ENCODE data around the gene RNF130.

- TF ChIP-seq GATA3 (IDR thresholded peaks at IDR 0.05; ENCODE audit: low read depth, low read length) (no peak), GATA2 (IDR thresholded peaks at IDR 0.05; ENCODE audit: low read depth, low read length) (no peak)
Measured at GRCh38 chr5:180026734-180027458, 44.7 kb downstream of the RNF130 start.

All from SH-SY5Y (cell line).